H1 (cell line): Measurements from ENCODE around the gene THBS1. TPM values are rescaled to one million over a fixed set of nuclear protein-coding genes. Genes with fewer than 3 reads are reported as not detected.

Experiments
- CTCF ChIA-PET: fragments of 300-600 bp; sonication (Branson Sonifier 250); formaldehyde crosslinking; loops from one replicate; lab custom pipeline; 2021; ENCODE audit not compliant: partially characterized antibody; lab: Charles Lee
- POLR2A ChIA-PET: fragments of 300-600 bp; sonication (Branson Sonifier 250); formaldehyde crosslinking; loops from one replicate; lab custom pipeline; 2021; ENCODE audit warnings: inconsistent platforms; ENCODE audit not compliant: partially characterized antibody; lab: Charles Lee
- DNase-seq, 2 experiments: peaks; one replicate each; pipeline versions ENCODE4 v3.0.0 to v3.0.0-alpha.2; 2010 to 2022; ENCODE audit warnings: low spot score in 2 of 2, low read depth in 1 of 2, mixed read lengths in 1 of 2
- FAIRE-seq: peaks from 2 replicates; lab custom pipeline; 2011; peaks lifted over from hg19 to GRCh38; lab: Jason Lieb, UNC
- H2AFZ ChIP-seq: 2 replicates; pipeline ENCODE4 v1.8.1; 2012; ENCODE audit warnings: low read length, inconsistent platforms
- H2AK5ac ChIP-seq: 2 replicates; pipeline ENCODE4 v1.6.1; 2013; ENCODE audit warnings: low read depth, low read length
- H2BK120ac ChIP-seq: replicated peaks from 2 replicates; pipeline ENCODE3; 2013; ENCODE audit warnings: low read depth, low read length, inconsistent platforms
- H2BK12ac ChIP-seq: 2 replicates; pipeline ENCODE4 v1.6.1; 2013; ENCODE audit warnings: low read depth, low read length
- H2BK15ac ChIP-seq: 2 replicates; pipeline ENCODE4 v1.6.1; 2013; ENCODE audit warnings: low read length
- H2BK20ac ChIP-seq: 2 replicates; pipeline ENCODE4 v1.6.1; 2013; ENCODE audit warnings: low read length
- H2BK5ac ChIP-seq: 2 replicates; pipeline ENCODE4 v1.6.1; 2013; ENCODE audit warnings: low read depth, low read length
- H3K14ac ChIP-seq: 2 replicates; pipeline ENCODE4 v1.6.1; 2013; ENCODE audit warnings: inconsistent platforms; ENCODE audit not compliant: insufficient read length
- H3K18ac ChIP-seq: 2 replicates; pipeline ENCODE4 v1.6.1; 2013; ENCODE audit warnings: low read length; ENCODE audit errors: extremely low read depth
- H3K23ac ChIP-seq: 2 replicates; pipeline ENCODE4 v1.6.1; 2013; ENCODE audit warnings: inconsistent platforms; ENCODE audit not compliant: insufficient read length
- H3K23me2 ChIP-seq: 2 replicates; pipeline ENCODE4 v1.6.1; 2013; ENCODE audit warnings: low read depth, low read length
- H3K27ac ChIP-seq: 2 replicates; pipeline ENCODE4 v1.6.1; 2011; ENCODE audit warnings: low read depth, low read length, inconsistent platforms
- H3K27me3 ChIP-seq, 4 experiments: replicated peaks in 1 of 4; 1 replicate in 1 of 4; 2 replicates in 3 of 4; pipeline versions ENCODE4 v1.6.1 to v1.8.1; 2011 to 2013; ENCODE audit warnings: low read length in 3 of 4, mild to moderate bottlenecking in 3 of 4, inconsistent platforms in 2 of 4, mixed read lengths in 2 of 4, moderate library complexity in 1 of 4; ENCODE audit not compliant: control insufficient read depth in 3 of 4, insufficient read depth in 3 of 4; ENCODE audit errors: extremely low read depth in 1 of 4
- H3K36me3 ChIP-seq, 4 experiments: 2 replicates each; pipeline versions ENCODE4 v1.6.1 to v1.8.1; 2011 to 2013; ENCODE audit warnings: mild to moderate bottlenecking in 4 of 4, low read length in 3 of 4, moderate library complexity in 2 of 4, control low read depth in 1 of 4, inconsistent platforms in 1 of 4; ENCODE audit not compliant: insufficient read depth in 4 of 4, control insufficient read depth in 2 of 4
- H3K4ac ChIP-seq: replicated peaks from 2 replicates; pipeline ENCODE3; 2013; ENCODE audit warnings: low read length, low read depth, mixed read lengths, inconsistent platforms; ENCODE audit not compliant: insufficient read length
- H3K4me1 ChIP-seq, 4 experiments: replicated peaks in 1 of 4; 1 replicate in 1 of 4; 2 replicates in 3 of 4; pipeline versions ENCODE4 v1.6.1 to v1.8.1; 2011 to 2013; ENCODE audit warnings: low read length in 3 of 4, inconsistent platforms in 2 of 4, mixed read lengths in 1 of 4; ENCODE audit not compliant: insufficient read depth in 4 of 4, control insufficient read depth in 3 of 4
- H3K4me2 ChIP-seq, 2 experiments: 2 replicates each; pipeline versions ENCODE4 v1.6.1 to v1.8.1; 2011 to 2013; ENCODE audit warnings: low read depth in 2 of 2, low read length in 2 of 2, control low read depth in 1 of 2, inconsistent platforms in 1 of 2, mild to moderate bottlenecking in 1 of 2; ENCODE audit not compliant: insufficient read depth in 1 of 2
- H3K4me3 ChIP-seq, 4 experiments: fragments of 200-600, 300-600 bp in 1 of 4; sonication (generic), shearing (Covaris generic), sonication (Bioruptor Twin) in 1 of 4; 2 replicates each; pipeline versions ENCODE4 v1.5.1 to v1.8.1; 2011 to 2016; ENCODE audit warnings: low read length in 4 of 4, low read depth in 3 of 4, control low read depth in 2 of 4, inconsistent platforms in 2 of 4, mild to moderate bottlenecking in 2 of 4, mixed read lengths in 1 of 4, moderate library complexity in 1 of 4; ENCODE audit not compliant: insufficient read depth in 2 of 4; ENCODE audit errors: extremely low read depth in 1 of 4
- H3K56ac ChIP-seq: replicated peaks from 2 replicates; pipeline ENCODE3; 2013; ENCODE audit warnings: low read depth, mild to moderate bottlenecking, mixed read lengths, low read length, inconsistent platforms; ENCODE audit not compliant: insufficient read length
- H3K79me1 ChIP-seq: 2 replicates; pipeline ENCODE4 v1.6.1; 2013; ENCODE audit warnings: low read depth, low read length, control low read depth
- H3K79me2 ChIP-seq, 2 experiments: 2 replicates each; pipeline versions ENCODE4 v1.6.1 to v1.8.1; 2012 to 2013; ENCODE audit warnings: low read length in 2 of 2, mild to moderate bottlenecking in 2 of 2, inconsistent platforms in 1 of 2; ENCODE audit not compliant: insufficient read depth in 2 of 2, control insufficient read depth in 1 of 2
- H3K9ac ChIP-seq, 4 experiments: replicated peaks in 1 of 4; 1 replicate in 1 of 4; 2 replicates in 3 of 4; pipeline versions ENCODE4 v1.6.1 to v1.8.1; 2011 to 2013; ENCODE audit warnings: low read depth in 3 of 4, low read length in 3 of 4, control low read depth in 2 of 4, mild to moderate bottlenecking in 2 of 4, moderate library complexity in 2 of 4, inconsistent platforms in 1 of 4; ENCODE audit errors: extremely low read depth in 1 of 4
- H3K9me3 ChIP-seq, 2 experiments: 2 replicates each; pipeline versions ENCODE4 v1.6.1 to v1.8.1; 2012 to 2013; ENCODE audit warnings: mild to moderate bottlenecking in 2 of 2, moderate library complexity in 2 of 2, control low read depth in 1 of 2, inconsistent platforms in 1 of 2, low read depth in 1 of 2, low read length in 1 of 2, mixed read lengths in 1 of 2; ENCODE audit not compliant: insufficient read depth in 2 of 2
- H4K20me1 ChIP-seq, 2 experiments: replicated peaks in 1 of 2; 2 replicates each; pipeline versions ENCODE3 to v1.8.1; 2011 to 2013; ENCODE audit warnings: inconsistent platforms in 2 of 2, low read length in 2 of 2, mild to moderate bottlenecking in 1 of 2; ENCODE audit not compliant: insufficient read depth in 2 of 2, control insufficient read depth in 1 of 2
- H4K5ac ChIP-seq: 2 replicates; pipeline ENCODE4 v1.6.1; 2013; ENCODE audit warnings: low read length, low read depth, mixed read lengths, inconsistent platforms; ENCODE audit not compliant: insufficient read length
- H4K8ac ChIP-seq: 2 replicates; pipeline ENCODE4 v1.8.0; 2013; ENCODE audit warnings: mild to moderate bottlenecking, moderate library complexity, low read length, inconsistent platforms; ENCODE audit not compliant: insufficient read depth; ENCODE audit errors: extremely low read depth
- H4K91ac ChIP-seq: replicated peaks from 2 replicates; pipeline ENCODE3; 2013; ENCODE audit warnings: low read length, mixed read lengths, inconsistent platforms; ENCODE audit not compliant: insufficient read length
- ATF3 ChIP-seq: IDR thresholded peaks from 2 replicates; pipeline ENCODE4 v1.6.1; 2011; ENCODE audit warnings: low read depth, mild to moderate bottlenecking, low read length; ENCODE audit not compliant: insufficient read depth
- CBX8 ChIP-seq: fragments of 300-800, 300-1000 bp; sonication (generic); IDR thresholded peaks from 2 replicates; pipeline ENCODE4 v1.7.1; 2016; ENCODE audit warnings: low read depth, low read length, borderline replicate concordance
- CHD2 ChIP-seq: IDR thresholded peaks from 2 replicates; pipeline ENCODE4 v1.6.1; 2012; ENCODE audit warnings: low read length, improper control_type of control experiment
- JUND ChIP-seq: IDR thresholded peaks from 2 replicates; pipeline ENCODE4 v1.6.1; 2011; ENCODE audit warnings: mild to moderate bottlenecking, improper control_type of control experiment, low read length
- POU5F1 ChIP-seq: IDR thresholded peaks from 2 replicates; pipeline ENCODE4 v1.6.1; 2011; ENCODE audit warnings: low read depth, mild to moderate bottlenecking, low read length, moderate library complexity
- TEAD4 ChIP-seq: IDR thresholded peaks from 2 replicates; pipeline ENCODE4 v1.6.1; 2012; ENCODE audit warnings: low read depth, low read length, inconsistent platforms, mixed read lengths
- WGBS, 2 experiments: shearing (Covaris generic) in 1 of 2; methylation state at CpG; one replicate each; pipeline versions ENCODE4 v1.1.6 to v1.1.7; 2013 to 2015; ENCODE audit warnings: low lambda C conversion rate in 2 of 2, mixed read lengths in 2 of 2, inconsistent platforms in 1 of 2, low coverage in 1 of 2, missing lambda C conversion rate in 1 of 2; ENCODE audit not compliant: insufficient replicate concordance in 2 of 2, insufficient coverage in 1 of 2, insufficient read length in 1 of 2; ENCODE audit errors: extremely low coverage in 1 of 2, missing lambda C conversion rate in 1 of 2; 5-methylcytosine and 5-hydroxymethylcytosine counted together
- polyA plus RNA-seq, 7 experiments: library from polyadenylated mRNA; depleted of rRNA in 3 of 7; stranded (reverse) in 5 of 7; unstranded in 2 of 7; fragments of >200 nt in 5 of 7; fragments of 200-250 nt in 2 of 7; gene quantifications; 1 replicate in 5 of 7; 2 replicates in 1 of 7; 4 replicates in 1 of 7; pipeline versions ENCODE4 v1.2.1 to v1.2.3, GENCODE V29; 2011 to 2013; ENCODE audit warnings: missing spikeins in 2 of 7, mixed read lengths in 2 of 7
- total RNA-seq: library from RNA; stranded (reverse); fragmentation: NEBNext Ultra II Directional; extraction: Animal tissue kit (Norgen Biotek cat#: 25700); gene quantifications from 2 replicates; pipeline ENCODE4 v1.2.1, GENCODE V29; 2021

The THBS1 gene
- total and polyA plus RNA-seq, 2 of the 8 experiments (the other 6 are each of a cell fraction or from before 2014, with no cell fraction given): 10.3 to 63.3 TPM

GRCh38 chr15:39639037-39639436 is 58.2 kb downstream of the THBS1 start:
- POLR2A ChIA-PET: no interaction called here
- DNase-seq: no peak
- Histone ChIP-seq H2AFZ (no peak overlapping the region), H2AK5ac (no peak overlapping the region), H3K9me3 (no peaks in the 10 kb centered on the region), H3K79me2 (no peaks in the 10 kb centered on the region), H3K18ac (no peak overlapping the region), H3K56ac (no peak overlapping the region), H2BK15ac (no peak overlapping the region), H3K23ac (no peak overlapping the region), H2BK20ac (no peak overlapping the region), H3K79me1 (no peaks in the 10 kb centered on the region), H3K9ac (no peak overlapping the region), H3K4me1 (peaks cover 0 to 7% (median 2%) of the 10 kb centered on the region in 4 experiments; a peak in 3 of 7 replicates), H4K91ac (no peak overlapping the region), H3K14ac (no peak overlapping the region), H2BK120ac (no peak overlapping the region), H3K4me3 (no peak overlapping the region), H3K27me3 (no peaks in the 10 kb centered on the region), H2BK5ac (no peak overlapping the region), H3K4ac (no peak overlapping the region), H2BK12ac (no peak overlapping the region), H4K8ac (no peak overlapping the region), H4K20me1 (no peaks in the 10 kb centered on the region), H3K4me2 (no peak overlapping the region), H3K36me3 (no peaks in the 10 kb centered on the region), H3K23me2 (no peaks in the 10 kb centered on the region), H4K5ac (no peak overlapping the region), H3K27ac (no peak overlapping the region)
- FAIRE-seq: no peak
- WGBS, 2 experiments: 85% methylated on average over 1 of the region's 1 CpG; no CpG with 5 or more reads in 1 of the 2 experiments
- TF ChIP-seq ATF3 (no peak), POU5F1 (no peak), CHD2 (no peak), CBX8 (no peak), TEAD4 (no peak), JUND (no peak)
- CTCF ChIA-PET: no interaction called here
